Mesenchymal stem cell (in vitro differentiated cells and primary cell): ENCODE results near the gene TDRD9.

Experiments
- DNase-seq: peaks from one replicate; pipeline ENCODE4 v3.0.0-alpha.2; 2013
- H2AFZ ChIP-seq: one replicate; pipeline ENCODE4 v1.6.1; 2013; ENCODE audit warnings: low read depth, mild to moderate bottlenecking, control low read depth, inconsistent platforms, low read length, moderate library complexity
- H2AK5ac ChIP-seq: 2 replicates; pipeline ENCODE4 v1.6.1; 2013; ENCODE audit warnings: low read length, moderate library complexity, mild to moderate bottlenecking, inconsistent platforms; ENCODE audit not compliant: severe bottlenecking
- H2BK120ac ChIP-seq: one replicate; pipeline ENCODE4 v1.6.1; 2013; ENCODE audit warnings: low read depth, mild to moderate bottlenecking, inconsistent platforms, low read length, moderate library complexity
- H2BK12ac ChIP-seq, 2 experiments: one replicate each; pipeline ENCODE4 v1.6.1; 2013; ENCODE audit warnings: inconsistent platforms in 2 of 2, low read length in 2 of 2, mild to moderate bottlenecking in 2 of 2, moderate library complexity in 2 of 2, control low read depth in 1 of 2
- H2BK15ac ChIP-seq: one replicate; pipeline ENCODE4 v1.6.1; 2013; ENCODE audit warnings: mild to moderate bottlenecking, low read depth, inconsistent platforms; ENCODE audit not compliant: poor library complexity, severe bottlenecking
- H2BK5ac ChIP-seq: 2 replicates; pipeline ENCODE4 v1.6.1; 2013; ENCODE audit warnings: low read depth, mild to moderate bottlenecking, low read length, control low read depth, inconsistent platforms; ENCODE audit not compliant: poor library complexity, severe bottlenecking
- H3K14ac ChIP-seq, 2 experiments: one replicate each; pipeline ENCODE4 v1.6.1; 2013; ENCODE audit warnings: inconsistent platforms in 2 of 2, low read length in 2 of 2, control low read depth in 1 of 2, mild to moderate bottlenecking in 1 of 2, moderate library complexity in 1 of 2
- H3K18ac ChIP-seq, 2 experiments: one replicate each; pipeline ENCODE4 v1.6.1; 2013; ENCODE audit warnings: inconsistent platforms in 2 of 2, low read length in 2 of 2, control low read depth in 1 of 2, low read depth in 1 of 2, mild to moderate bottlenecking in 1 of 2
- H3K23ac ChIP-seq, 2 experiments: one replicate each; pipeline ENCODE4 v1.6.1; 2013; ENCODE audit warnings: inconsistent platforms in 2 of 2, low read length in 2 of 2, mild to moderate bottlenecking in 2 of 2, moderate library complexity in 2 of 2, control low read depth in 1 of 2
- H3K27ac ChIP-seq: 2 replicates; pipeline ENCODE4 v1.5.1; 2013; ENCODE audit warnings: mild to moderate bottlenecking, moderate library complexity, low read length, control low read depth, inconsistent platforms; ENCODE audit not compliant: poor library complexity, severe bottlenecking
- H3K27me3 ChIP-seq, 2 experiments: 2 replicates each; pipeline versions ENCODE4 v1.6.1 to v1.7.0; 2013; ENCODE audit warnings: low read length in 2 of 2, mild to moderate bottlenecking in 2 of 2, moderate library complexity in 2 of 2, control low read depth in 1 of 2, inconsistent platforms in 1 of 2; ENCODE audit not compliant: control insufficient read depth in 1 of 2, insufficient read depth in 1 of 2
- H3K36me3 ChIP-seq, 2 experiments: 2 replicates each; pipeline versions ENCODE4 v1.6.1 to v1.7.0; 2013; ENCODE audit warnings: low read length in 2 of 2, control low read depth in 1 of 2, inconsistent platforms in 1 of 2, low read depth in 1 of 2, mild to moderate bottlenecking in 1 of 2; ENCODE audit not compliant: insufficient read depth in 2 of 2, control insufficient read depth in 1 of 2
- H3K4ac ChIP-seq, 2 experiments: one replicate each; pipeline ENCODE4 v1.6.1; 2013; ENCODE audit warnings: inconsistent platforms in 2 of 2, low read length in 2 of 2, mild to moderate bottlenecking in 2 of 2, moderate library complexity in 2 of 2, control low read depth in 1 of 2, low read depth in 1 of 2
- H3K4me1 ChIP-seq: 2 replicates; pipeline ENCODE4 v1.6.1; 2013; ENCODE audit warnings: low read depth, low read length, control low read depth; ENCODE audit not compliant: control insufficient read depth, insufficient read depth
- H3K4me2 ChIP-seq: 2 replicates; pipeline ENCODE4 v1.6.1; 2013; ENCODE audit warnings: low read length, mild to moderate bottlenecking, inconsistent platforms; ENCODE audit not compliant: poor library complexity, severe bottlenecking
- H3K4me3 ChIP-seq, 2 experiments: 2 replicates each; pipeline versions ENCODE4 v1.5.1 to v1.7.0; 2013; ENCODE audit warnings: low read length in 2 of 2, mild to moderate bottlenecking in 2 of 2, control low read depth in 1 of 2, low read depth in 1 of 2; ENCODE audit not compliant: insufficient read depth in 1 of 2
- H3K79me1 ChIP-seq: replicated peaks from 2 replicates; pipeline ENCODE4 v1.6.1; 2013; ENCODE audit warnings: mild to moderate bottlenecking, control low read depth, low read length, inconsistent platforms; ENCODE audit not compliant: poor library complexity, severe bottlenecking
- H3K9ac ChIP-seq: 2 replicates; pipeline ENCODE4 v1.7.0; 2013; ENCODE audit warnings: mild to moderate bottlenecking, low read length, moderate library complexity
- H3K9me3 ChIP-seq: 2 replicates; pipeline ENCODE4 v1.7.0; 2013; ENCODE audit warnings: mild to moderate bottlenecking, low read length; ENCODE audit not compliant: control insufficient read depth
- H4K8ac ChIP-seq: one replicate; pipeline ENCODE4 v1.6.1; 2013; ENCODE audit warnings: inconsistent platforms, mild to moderate bottlenecking, low read length, moderate library complexity
- H4K91ac ChIP-seq: one replicate; pipeline ENCODE4 v1.6.1; 2013; ENCODE audit warnings: mild to moderate bottlenecking, low read length, inconsistent platforms
- WGBS: methylation state at CpG from one replicate; pipeline ENCODE4 v1.1.7; 2013; ENCODE audit warnings: mixed read lengths; 5-methylcytosine and 5-hydroxymethylcytosine counted together

TDRD9 gene

GRCh38 chr14:103989964-103990363 lies 61.7 kb downstream of the TDRD9 start:
- Histone ChIP-seq H3K4me3 (no peak overlapping the region), H2BK5ac (no peak overlapping the region), H4K91ac (no peak overlapping the region), H2AFZ (no peak overlapping the region), H3K9ac (no peak overlapping the region), H3K27ac (no peak overlapping the region), H2BK12ac (no peak overlapping the region), H3K4me2 (no peak overlapping the region), H3K27me3 (peaks cover 8 to 54% of the 10 kb centered on the region in 2 experiments), H3K9me3 (peaks cover 27% of the 10 kb centered on the region), H3K18ac (no peak overlapping the region), H2BK120ac (no peak overlapping the region), H4K8ac (no peak overlapping the region), H2AK5ac (no peak overlapping the region), H3K14ac (no peak overlapping the region), H3K79me1 (no peaks in the 10 kb centered on the region), H3K4me1 (no peaks in the 10 kb centered on the region), H3K23ac (no peak overlapping the region), H3K4ac (no peak overlapping the region), H3K36me3 (no peaks in the 10 kb centered on the region), H2BK15ac (no peak overlapping the region)
- DNase-seq, result no peak
- WGBS, result 88% methylated on average over 3 of the region's 4 CpGs

GRCh38 chr14:103994535-103995184 lies 66.4 kb downstream of the TDRD9 start:
- peaks cover 19 to 54% of the 10 kb centered on the region in 2 experiments for H3K27me3 ChIP-seq
- no peak overlapping the region for H3K9ac ChIP-seq
- no peak overlapping the region for H2BK12ac ChIP-seq
- no peak overlapping the region for H3K14ac ChIP-seq
- 72% methylated on average over 3 of the region's 5 CpGs for WGBS
- H3K18ac ChIP-seq, result no peak overlapping the region
- no peaks in the 10 kb centered on the region for H3K4me1 ChIP-seq
- no peaks in the 10 kb centered on the region for H3K79me1 ChIP-seq
- H4K91ac ChIP-seq, result no peak overlapping the region
- H2BK15ac ChIP-seq, result no peak overlapping the region
- no peak overlapping the region for H4K8ac ChIP-seq
- H3K23ac ChIP-seq, result no peak overlapping the region
- no peak for DNase-seq
- H3K4ac ChIP-seq, result no peak overlapping the region
- H3K4me2 ChIP-seq, result no peak overlapping the region
- H2BK5ac ChIP-seq, result no peak overlapping the region
- H3K4me3 ChIP-seq, result no peak overlapping the region
- H3K9me3 ChIP-seq, result peaks cover 6% of the 10 kb centered on the region
- no peak overlapping the region for H2AFZ ChIP-seq
- no peaks in the 10 kb centered on the region for H3K36me3 ChIP-seq
- H3K27ac ChIP-seq, result no peak overlapping the region
- H2AK5ac ChIP-seq, result no peak overlapping the region
- H2BK120ac ChIP-seq, result no peak overlapping the region

- Histone ChIP-seq H2BK15ac (no peak overlapping the region), H3K9me3 (no peaks in the 10 kb centered on the region)
Observed at GRCh38 chr14:103995876-103996275, 67.6 kb downstream of the TDRD9 start.

GRCh38 chr14:103997391-103997790 lies 69.1 kb downstream of the TDRD9 start:
- 80% methylated on average over 8 of the region's 8 CpGs for WGBS
- Histone ChIP-seq H3K27me3 (peaks cover 19 to 44% of the 10 kb centered on the region in 2 experiments), H2AK5ac (no peak overlapping the region), H3K4ac (no peak overlapping the region), H3K79me1 (no peaks in the 10 kb centered on the region), H2BK5ac (no peak overlapping the region), H3K4me2 (no peak overlapping the region), H4K91ac (no peak overlapping the region), H2BK12ac (no peak overlapping the region), H3K4me3 (no peak overlapping the region), H3K27ac (no peak overlapping the region), H2AFZ (no peak overlapping the region), H2BK15ac (no peak overlapping the region), H3K23ac (no peak overlapping the region), H3K18ac (no peak overlapping the region), H2BK120ac (no peak overlapping the region), H3K14ac (no peak overlapping the region), H3K4me1 (no peaks in the 10 kb centered on the region), H3K36me3 (no peaks in the 10 kb centered on the region), H4K8ac (no peak overlapping the region), H3K9me3 (no peaks in the 10 kb centered on the region), H3K9ac (no peak overlapping the region)
- DNase-seq, result no peak

More at GRCh38 chr14:103995876-103996275, 67.6 kb downstream of the TDRD9 start:
- H3K4me1 ChIP-seq, result no peaks in the 10 kb centered on the region
- no peak for DNase-seq
- peaks cover 19 to 45% of the 10 kb centered on the region in 2 experiments for H3K27me3 ChIP-seq
- no peaks in the 10 kb centered on the region for H3K79me1 ChIP-seq
- no peak overlapping the region for H3K4me2 ChIP-seq
- H3K4ac ChIP-seq, result no peak overlapping the region
- no peak overlapping the region for H4K91ac ChIP-seq
- H3K4me3 ChIP-seq, result no peak overlapping the region
- H2BK120ac ChIP-seq, result no peak overlapping the region
- H2AK5ac ChIP-seq, result no peak overlapping the region
- no peak overlapping the region for H3K23ac ChIP-seq
- H3K9ac ChIP-seq, result no peak overlapping the region
- no peak overlapping the region for H2BK12ac ChIP-seq
- H2BK5ac ChIP-seq, result no peak overlapping the region
- no peak overlapping the region for H3K18ac ChIP-seq
- 73% methylated on average over 4 of the region's 5 CpGs for WGBS
- no peak overlapping the region for H3K14ac ChIP-seq
- no peaks in the 10 kb centered on the region for H3K36me3 ChIP-seq
- no peak overlapping the region for H2AFZ ChIP-seq
- H4K8ac ChIP-seq, result no peak overlapping the region
- H3K27ac ChIP-seq, result no peak overlapping the region
